ENCODE measurements around the gene RTKN2.

Gene RTKN2, protein sequence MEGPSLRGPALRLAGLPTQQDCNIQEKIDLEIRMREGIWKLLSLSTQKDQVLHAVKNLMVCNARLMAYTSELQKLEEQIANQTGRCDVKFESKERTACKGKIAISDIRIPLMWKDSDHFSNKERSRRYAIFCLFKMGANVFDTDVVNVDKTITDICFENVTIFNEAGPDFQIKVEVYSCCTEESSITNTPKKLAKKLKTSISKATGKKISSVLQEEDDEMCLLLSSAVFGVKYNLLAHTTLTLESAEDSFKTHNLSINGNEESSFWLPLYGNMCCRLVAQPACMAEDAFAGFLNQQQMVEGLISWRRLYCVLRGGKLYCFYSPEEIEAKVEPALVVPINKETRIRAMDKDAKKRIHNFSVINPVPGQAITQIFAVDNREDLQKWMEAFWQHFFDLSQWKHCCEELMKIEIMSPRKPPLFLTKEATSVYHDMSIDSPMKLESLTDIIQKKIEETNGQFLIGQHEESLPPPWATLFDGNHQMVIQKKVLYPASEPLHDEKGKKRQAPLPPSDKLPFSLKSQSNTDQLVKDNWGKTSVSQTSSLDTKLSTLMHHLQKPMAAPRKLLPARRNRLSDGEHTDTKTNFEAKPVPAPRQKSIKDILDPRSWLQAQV

DNA sequence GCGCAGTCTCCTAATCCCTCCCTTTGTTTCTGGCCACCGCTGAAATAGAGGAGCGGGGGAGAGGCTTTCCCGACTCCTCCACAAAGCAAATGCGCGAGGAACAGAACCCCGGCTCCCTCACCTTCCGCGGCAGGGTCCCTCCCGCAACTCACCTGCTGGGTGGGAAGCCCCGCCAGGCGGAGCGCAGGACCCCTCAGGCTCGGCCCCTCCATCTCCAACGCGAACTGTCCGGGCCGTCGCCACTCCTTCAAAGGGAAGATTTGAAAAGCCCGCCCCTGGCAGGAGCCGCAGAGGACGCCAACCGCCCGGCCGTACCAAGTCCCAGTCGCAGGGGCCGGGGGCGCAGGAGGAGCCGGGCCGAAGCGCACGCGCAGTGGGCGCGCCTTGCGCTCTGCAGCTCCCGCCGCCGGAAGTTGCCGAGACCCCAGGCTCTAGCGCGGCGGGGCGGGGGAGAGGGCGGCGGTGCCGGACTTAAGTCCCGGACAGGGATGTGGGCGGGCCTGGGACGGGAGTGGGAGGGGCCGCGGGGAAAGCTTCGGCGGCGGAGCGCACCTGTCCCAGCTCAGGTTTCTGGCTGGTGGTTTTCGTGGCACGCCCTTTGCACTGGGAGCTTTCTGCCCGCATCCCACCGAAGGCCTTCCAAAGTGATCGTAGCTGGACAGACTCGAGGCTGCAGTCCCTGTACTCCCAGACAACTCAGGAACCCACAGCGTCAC is at the start of gene RTKN2:
TSS of gene RTKN2 (minus strand) at position 446 of the 716 bp plus-strand sequence. CDS start at position 212, 234 bp downstream.
- TF ChIP-seq GATA2 (IDR thresholded peaks at IDR 0.05; ENCODE audit: low read depth, low read length): no peak
- TF ChIP-seq GATA3 (IDR thresholded peaks at IDR 0.05; ENCODE audit: low read depth, low read length): no peak

DNA sequence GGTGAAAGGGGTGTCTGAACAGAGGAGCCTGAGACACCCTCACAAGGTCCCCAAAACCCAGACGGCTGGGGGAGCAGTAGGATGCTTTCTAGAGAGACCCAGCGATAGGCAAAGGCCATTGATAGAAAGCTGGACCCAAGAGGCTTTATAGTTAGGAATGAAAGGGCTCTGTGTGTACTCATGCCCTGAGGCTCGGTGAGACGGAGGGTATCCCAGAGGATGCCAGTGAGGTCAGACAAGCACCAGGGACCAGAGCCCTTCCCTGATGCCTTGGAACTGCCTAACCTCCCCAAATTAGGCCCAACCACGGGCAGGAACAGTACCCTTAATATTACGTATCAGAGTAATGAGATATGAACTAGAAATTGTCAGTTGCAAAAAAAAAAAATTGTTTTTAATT is 48.6 kb upstream of the RTKN2 start:
- no peak for TF ChIP-seq GATA2 (IDR thresholded peaks at IDR 0.05; ENCODE audit: low read depth, low read length)
- TF ChIP-seq GATA3 (IDR thresholded peaks at IDR 0.05; ENCODE audit: low read depth, low read length): no peak

DNA sequence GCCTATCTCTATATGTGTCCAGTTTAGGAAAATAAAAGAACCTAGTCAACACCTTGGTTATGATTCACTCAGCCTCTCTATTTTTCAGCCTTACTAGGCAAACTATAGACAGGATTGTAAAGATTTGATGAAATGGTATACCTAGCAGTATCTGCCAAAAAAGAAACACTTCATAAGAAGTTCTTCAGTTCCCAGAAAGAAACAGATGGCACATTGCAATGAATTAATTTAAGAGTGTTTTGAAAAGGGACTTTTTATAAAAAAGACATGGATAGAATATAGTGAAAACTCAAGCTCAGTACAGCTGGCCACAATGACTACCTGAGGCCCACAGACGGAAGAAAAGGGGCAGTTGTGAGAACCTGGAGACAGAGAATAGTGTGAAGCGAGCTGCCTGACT is 40.6 kb upstream of the RTKN2 start:
- TF ChIP-seq GATA3 (IDR thresholded peaks at IDR 0.05; ENCODE audit: low read depth, low read length) (no peak), GATA2 (IDR thresholded peaks at IDR 0.05; ENCODE audit: low read depth, low read length) (no peak)

DNA sequence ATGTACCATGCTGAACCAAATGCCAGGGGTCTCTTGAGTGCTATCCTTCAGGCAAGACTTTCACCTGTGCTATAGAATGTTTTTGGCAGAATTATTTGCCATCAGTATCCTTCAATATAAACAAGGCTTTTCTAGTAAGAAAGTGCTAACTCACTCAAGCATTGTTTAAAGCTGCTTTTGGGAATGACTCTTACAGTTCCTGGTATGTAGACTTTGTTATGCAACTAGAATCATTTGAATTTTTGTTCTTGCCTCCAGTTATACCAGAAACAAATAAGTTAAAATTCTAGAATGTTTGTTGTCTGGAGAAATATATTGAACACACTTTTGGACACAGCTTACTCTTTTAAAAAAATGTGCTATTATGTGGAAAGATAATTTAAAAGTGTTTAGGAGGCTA is 39.5 kb upstream of the RTKN2 start:
- no peak for TF ChIP-seq GATA2 (IDR thresholded peaks at IDR 0.05; ENCODE audit: low read depth, low read length)
- TF ChIP-seq GATA3 (IDR thresholded peaks at IDR 0.05; ENCODE audit: low read depth, low read length): no peak

DNA sequence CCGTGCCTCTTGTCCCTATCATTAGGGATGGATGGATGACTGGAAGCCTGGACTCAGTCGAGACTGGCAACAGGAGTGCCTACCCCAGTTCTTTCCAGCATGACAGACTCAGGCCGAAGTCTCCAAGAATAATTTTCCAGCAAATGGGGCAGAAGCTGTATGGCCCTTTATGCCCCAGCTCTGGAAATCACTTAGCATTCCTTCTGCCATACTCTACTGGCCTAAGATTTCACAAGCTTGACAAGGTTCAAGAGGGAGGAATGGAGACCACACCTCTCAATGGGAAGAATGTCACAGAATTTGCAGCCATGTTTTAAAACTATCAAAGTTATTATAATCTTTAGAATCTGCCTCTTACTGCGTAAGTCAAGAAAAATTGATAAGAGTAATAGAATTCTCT is 39.0 kb upstream of the RTKN2 start:
- TF ChIP-seq GATA3 (IDR thresholded peaks at IDR 0.05; ENCODE audit: low read depth, low read length): no peak
- no peak for TF ChIP-seq GATA2 (IDR thresholded peaks at IDR 0.05; ENCODE audit: low read depth, low read length)

DNA sequence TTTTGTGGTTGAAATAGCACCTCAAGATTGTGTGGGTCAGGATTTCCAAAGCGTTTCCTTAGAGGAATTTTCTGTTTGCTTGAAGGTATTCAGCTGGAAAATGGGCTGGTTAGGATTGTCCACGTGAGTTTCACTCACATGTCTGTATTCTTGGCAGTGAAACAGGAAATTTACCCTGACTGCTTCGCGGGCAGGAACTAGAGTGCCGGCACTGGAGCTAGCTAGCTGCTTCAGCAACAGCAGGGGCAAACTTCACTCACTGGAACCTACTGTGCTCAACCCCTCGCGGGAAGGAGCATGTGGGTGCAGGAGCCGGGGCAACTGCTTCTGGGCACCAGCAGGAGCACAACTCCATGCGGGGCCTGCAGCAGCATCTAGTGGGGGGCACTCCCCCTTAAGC is 38.0 kb upstream of the RTKN2 start:
- TF ChIP-seq GATA2 (IDR thresholded peaks at IDR 0.05; ENCODE audit: low read depth, low read length) (no peak), GATA3 (IDR thresholded peaks at IDR 0.05; ENCODE audit: low read depth, low read length) (no peak)

DNA sequence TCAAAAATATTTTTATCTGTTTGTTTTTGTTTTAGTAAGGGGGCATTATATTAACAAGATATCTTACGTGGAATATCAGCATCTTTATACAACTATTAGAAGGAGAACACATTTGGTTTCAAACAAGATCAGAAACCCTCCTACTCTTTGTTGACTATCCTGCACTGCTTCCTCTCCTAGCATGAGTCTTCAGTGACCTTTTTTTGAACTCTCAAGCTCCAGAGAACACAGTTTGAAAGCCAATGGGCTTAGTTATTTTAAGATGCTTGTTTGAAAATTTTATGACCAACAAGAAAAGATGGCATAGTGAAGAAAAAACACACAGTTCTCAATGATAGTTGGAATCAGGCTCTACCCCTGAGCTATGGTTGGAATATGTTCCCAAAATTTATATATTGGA is 37.2 kb upstream of the RTKN2 start:
- TF ChIP-seq GATA3 (IDR thresholded peaks at IDR 0.05; ENCODE audit: low read depth, low read length) (no peak), GATA2 (IDR thresholded peaks at IDR 0.05; ENCODE audit: low read depth, low read length) (no peak)

DNA sequence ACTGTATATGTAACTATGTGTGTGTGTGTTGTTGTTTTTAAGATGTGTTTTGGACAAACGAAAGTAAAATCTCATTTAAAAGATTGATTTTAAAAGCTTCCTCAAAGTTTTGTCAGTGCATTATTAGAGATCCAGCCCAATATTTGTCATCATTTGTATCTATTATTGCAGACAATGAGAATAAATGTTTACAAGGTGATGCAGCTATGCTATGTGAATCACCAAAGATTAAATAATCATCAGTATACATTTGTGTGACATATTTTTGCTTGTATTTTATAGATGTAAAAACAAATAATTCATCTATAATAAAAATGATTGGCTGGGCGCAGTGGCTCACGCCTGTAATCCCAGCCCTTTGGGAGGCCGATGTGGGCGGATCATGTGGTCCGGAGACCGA is 35.3 kb upstream of the RTKN2 start:
- no peak for TF ChIP-seq GATA3 (IDR thresholded peaks at IDR 0.05; ENCODE audit: low read depth, low read length)

DNA sequence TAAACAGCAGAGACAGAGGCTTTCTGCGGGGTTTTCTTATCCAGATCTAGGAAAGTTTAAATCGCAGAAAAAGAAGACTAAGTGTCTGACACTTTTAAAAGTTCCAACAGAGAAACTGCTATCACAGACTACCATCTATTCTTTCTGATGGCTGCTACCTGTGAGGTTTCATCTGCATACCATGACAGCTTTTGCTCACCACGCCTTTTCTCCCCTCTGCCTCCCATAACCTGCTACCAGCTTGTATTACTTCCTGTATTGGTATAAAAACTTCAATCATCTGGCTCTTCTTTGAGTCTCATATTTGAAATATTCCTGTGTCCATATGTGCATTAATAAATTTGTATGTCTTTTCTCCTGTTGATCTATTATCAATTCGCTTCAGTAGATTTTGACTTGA is 34.1 kb upstream of the RTKN2 start:
- no peak for TF ChIP-seq GATA2 (IDR thresholded peaks at IDR 0.05; ENCODE audit: low read depth, low read length)
- TF ChIP-seq GATA3 (IDR thresholded peaks at IDR 0.05; ENCODE audit: low read depth, low read length): no peak

DNA sequence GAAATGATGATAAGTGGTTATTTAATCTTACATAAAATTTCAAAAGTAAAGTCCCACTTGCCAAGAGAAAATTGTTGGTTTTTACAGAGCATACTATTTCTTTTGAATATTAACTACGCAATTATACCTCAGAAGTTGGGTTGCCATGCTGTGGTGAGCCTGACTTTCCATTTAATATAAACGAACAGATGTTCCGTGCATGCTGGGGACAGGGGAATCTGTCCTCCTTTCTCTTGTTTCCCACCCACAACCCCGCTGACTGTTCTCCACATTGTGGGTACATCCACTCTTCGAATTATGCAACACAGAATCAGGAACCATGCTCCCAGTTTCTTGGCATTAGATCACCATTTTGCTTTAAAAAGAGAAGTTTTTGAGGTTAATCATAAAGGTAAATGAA is 29.2 kb upstream of the RTKN2 start:
- TF ChIP-seq GATA3 (IDR thresholded peaks at IDR 0.05; ENCODE audit: low read depth, low read length) (no peak), GATA2 (IDR thresholded peaks at IDR 0.05; ENCODE audit: low read depth, low read length) (no peak)

DNA sequence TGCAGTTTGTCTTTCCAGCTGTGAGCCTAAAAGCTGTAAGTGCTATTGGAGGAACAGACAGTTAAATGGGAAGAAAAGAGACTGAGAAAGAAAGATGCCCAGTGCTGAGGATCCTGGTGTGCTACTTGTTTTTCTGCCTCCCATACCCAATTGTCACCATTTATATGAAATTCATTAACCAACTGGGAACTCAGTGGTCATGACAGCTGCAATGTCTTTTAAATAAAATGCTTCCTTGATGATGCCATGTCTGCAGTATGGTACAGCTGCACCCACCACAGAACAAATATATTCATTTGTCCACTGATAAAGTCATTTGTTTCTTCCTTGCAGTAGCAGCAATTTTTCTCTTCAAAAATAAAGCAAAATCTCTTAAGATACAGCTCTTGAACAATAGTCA is 15.6 kb upstream of the RTKN2 start:
- TF ChIP-seq GATA3 (IDR thresholded peaks at IDR 0.05; ENCODE audit: low read depth, low read length) (no peak), GATA2 (IDR thresholded peaks at IDR 0.05; ENCODE audit: low read depth, low read length) (no peak)

DNA sequence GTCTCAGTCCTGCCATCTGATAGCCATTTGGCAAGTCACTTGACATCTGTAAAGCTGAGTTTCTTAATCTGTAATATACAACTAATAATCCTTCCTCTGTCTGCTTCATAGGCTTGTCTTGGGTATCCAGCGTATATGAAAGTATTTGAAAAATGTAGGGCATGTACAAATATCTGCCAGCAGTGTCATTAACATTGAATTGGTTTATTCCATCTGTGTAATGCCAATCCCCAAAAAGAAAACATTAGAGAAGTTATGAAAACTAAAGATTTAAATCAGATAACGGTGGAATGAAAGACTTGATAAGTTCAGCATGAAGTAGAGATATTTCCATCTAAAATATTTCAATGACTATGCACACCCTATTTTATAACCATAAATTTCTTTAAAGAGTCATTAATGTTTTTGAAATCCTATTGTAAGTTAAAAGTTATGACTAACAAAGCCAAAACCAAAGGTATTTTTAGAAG is 9.8 kb upstream of the RTKN2 start:
- no peak for TF ChIP-seq GATA3 (IDR thresholded peaks at IDR 0.05; ENCODE audit: low read depth, low read length)
- TF ChIP-seq GATA2 (IDR thresholded peaks at IDR 0.05; ENCODE audit: low read depth, low read length): no peak

DNA sequence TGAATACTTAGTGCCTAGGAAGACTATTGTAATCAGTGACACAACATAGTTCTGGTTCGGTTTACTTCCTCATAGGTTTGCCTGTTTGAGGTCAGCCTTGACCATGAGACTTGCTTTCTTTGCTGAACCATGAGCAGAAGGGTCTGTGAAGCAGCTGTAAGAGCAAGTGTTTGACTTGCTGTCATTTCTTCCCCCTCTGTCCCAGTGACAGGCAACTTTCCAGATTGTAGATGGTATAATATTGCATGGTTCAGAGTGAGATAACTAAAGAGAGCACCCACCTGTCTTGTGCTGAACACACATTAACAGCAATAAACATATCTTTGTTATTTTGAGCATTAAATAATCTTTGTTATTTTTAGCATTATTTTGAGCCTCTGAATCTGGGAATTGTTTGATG is 9.3 kb upstream of the RTKN2 start:
- no peak for TF ChIP-seq GATA2 (IDR thresholded peaks at IDR 0.05; ENCODE audit: low read depth, low read length)
- TF ChIP-seq GATA3 (IDR thresholded peaks at IDR 0.05; ENCODE audit: low read depth, low read length): no peak

DNA sequence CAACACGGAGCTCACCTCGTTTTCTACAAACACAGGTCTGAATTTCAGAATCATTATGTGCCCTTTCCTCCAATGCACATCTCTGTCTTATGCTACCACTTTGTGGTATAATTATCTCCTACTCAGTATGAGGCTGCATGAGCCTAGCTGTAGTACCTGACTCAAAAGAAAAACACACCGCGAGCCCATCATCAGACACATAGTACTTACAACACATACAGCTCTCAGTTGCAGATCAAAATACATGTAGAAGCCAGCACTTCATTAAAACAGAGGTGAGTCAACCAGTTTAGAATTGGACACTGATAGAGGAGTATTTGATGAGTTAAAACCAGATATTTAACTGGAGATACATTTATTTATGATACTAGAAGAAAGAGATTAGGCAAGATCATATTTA is 1.4 kb upstream of the RTKN2 start:
- no peak for TF ChIP-seq GATA2 (IDR thresholded peaks at IDR 0.05; ENCODE audit: low read depth, low read length)
- no peak for TF ChIP-seq GATA3 (IDR thresholded peaks at IDR 0.05; ENCODE audit: low read depth, low read length)

DNA sequence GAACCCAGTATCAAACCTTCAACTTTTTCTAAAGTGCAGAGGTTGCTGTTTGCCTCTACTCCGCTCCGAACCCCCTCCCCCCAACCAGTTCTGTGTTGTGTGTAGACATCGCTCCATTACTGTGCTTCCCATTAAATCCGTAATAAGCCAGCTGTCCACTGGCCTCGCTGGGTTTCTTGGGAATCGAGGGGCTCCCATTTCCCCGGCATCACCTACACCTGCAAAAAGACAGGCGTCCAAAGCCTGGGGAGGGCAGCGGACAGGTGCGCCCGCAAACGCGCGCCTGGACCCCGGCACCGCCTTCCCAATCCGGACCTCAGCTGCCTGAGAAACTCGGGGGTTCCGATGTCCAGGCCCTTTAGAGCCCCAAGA is 631 bp downstream of the RTKN2 start:
- no peak for TF ChIP-seq GATA2 (IDR thresholded peaks at IDR 0.05; ENCODE audit: low read depth, low read length)
- no peak for TF ChIP-seq GATA3 (IDR thresholded peaks at IDR 0.05; ENCODE audit: low read depth, low read length)
